GM20000 (cell line): ENCODE results near the gene C2CD4A.

Experiments used
- DNase-seq: peaks from one replicate; pipeline ENCODE4 v3.0.0; 2012; ENCODE audit warnings: low spot score
- TF ChIP-seq, protein P1 (sequence below): IDR thresholded peaks from 2 replicates; pipeline ENCODE4 v1.5.1; 2012; ENCODE audit warnings: mild to moderate bottlenecking, control low read depth; ENCODE audit errors: extremely low read depth, missing control alignments

The C2CD4A gene

DNA sequence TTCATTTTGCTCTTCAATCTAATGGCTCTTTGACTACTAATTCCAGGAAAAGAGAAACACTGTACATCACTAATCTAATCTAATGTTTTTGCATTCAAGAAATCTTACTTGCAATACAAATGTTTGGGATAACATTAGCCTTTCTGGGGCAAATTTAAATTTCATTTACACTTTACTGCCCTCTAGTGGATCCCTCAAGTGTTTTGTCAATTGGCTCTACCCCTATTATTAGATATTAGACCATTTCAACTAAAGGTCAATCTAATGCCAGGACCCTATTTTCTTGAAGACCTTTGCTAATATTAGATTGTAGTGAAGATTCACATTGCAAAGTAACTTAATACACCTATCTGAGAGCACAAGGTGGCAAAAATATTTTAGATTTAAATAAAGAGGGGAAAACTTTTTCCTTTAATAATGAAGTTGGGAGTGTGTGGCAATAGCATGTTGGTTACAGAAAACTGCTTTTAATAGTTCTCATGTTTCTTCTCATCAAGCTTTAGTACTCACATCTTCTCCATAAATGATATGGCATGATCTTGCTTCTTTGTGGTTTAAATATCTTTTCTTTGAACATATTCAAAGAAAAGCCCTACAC lies 5.0 kb downstream of the C2CD4A start:
- peak; percentile 50 for DNase-seq
- TF ChIP-seq, protein P1, sequence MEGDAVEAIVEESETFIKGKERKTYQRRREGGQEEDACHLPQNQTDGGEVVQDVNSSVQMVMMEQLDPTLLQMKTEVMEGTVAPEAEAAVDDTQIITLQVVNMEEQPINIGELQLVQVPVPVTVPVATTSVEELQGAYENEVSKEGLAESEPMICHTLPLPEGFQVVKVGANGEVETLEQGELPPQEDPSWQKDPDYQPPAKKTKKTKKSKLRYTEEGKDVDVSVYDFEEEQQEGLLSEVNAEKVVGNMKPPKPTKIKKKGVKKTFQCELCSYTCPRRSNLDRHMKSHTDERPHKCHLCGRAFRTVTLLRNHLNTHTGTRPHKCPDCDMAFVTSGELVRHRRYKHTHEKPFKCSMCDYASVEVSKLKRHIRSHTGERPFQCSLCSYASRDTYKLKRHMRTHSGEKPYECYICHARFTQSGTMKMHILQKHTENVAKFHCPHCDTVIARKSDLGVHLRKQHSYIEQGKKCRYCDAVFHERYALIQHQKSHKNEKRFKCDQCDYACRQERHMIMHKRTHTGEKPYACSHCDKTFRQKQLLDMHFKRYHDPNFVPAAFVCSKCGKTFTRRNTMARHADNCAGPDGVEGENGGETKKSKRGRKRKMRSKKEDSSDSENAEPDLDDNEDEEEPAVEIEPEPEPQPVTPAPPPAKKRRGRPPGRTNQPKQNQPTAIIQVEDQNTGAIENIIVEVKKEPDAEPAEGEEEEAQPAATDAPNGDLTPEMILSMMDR: peak; percentile 16

DNA sequence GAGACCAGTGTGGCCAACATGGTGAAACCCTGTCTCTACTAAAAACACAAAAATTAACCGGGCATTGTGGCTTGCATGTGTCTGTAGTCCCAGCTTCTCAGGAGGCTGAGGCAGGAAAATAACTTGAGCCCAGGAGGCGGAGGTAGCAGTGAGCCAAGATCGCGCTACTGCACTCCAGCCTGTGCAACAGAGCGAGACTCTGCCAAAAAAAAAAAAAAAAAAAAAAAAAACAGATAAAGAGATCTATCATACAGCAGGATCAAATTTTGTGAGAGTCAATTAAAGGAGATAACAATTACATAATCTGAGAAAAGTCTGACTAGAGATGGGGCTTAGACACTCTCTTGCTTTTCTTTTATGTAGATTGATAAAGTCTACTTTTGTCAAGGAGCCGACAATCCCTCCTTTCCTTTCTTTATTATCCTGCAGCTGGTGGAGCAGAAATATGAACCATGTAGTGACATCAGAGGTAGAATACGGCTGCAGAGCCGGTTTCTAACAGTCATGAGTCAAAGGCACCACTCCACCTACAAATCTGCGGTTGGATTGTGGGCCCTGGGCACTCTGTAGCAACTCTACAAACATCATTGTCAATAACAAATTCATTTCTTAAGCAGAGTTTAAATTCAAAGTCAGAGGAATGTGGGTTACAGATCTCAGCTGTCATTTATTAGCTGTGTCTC lies 9.0 kb downstream of the C2CD4A start:
- TF ChIP-seq, protein P1: no peak
- DNase-seq: no peak

DNA sequence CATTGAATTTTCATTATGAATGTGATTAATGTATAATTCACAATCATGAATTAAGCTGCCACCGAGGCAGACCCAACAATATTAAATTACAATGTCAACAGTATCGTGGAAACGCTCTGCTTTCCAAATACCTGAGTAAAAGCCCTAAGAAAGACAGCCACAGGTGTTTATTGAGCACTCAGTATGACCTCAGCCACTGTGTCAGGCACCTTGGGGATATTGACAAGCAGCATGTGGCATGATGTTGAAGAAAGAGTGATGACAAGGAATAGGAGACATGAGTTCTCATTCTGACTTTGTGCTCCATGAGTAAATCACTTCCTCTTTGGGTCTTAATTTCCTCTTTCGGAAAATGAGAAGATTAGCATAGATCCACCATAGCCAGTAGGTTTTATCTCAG lies 12.8 kb downstream of the C2CD4A start:
- DNase-seq: no peak
- TF ChIP-seq, protein P1: no peak

DNA sequence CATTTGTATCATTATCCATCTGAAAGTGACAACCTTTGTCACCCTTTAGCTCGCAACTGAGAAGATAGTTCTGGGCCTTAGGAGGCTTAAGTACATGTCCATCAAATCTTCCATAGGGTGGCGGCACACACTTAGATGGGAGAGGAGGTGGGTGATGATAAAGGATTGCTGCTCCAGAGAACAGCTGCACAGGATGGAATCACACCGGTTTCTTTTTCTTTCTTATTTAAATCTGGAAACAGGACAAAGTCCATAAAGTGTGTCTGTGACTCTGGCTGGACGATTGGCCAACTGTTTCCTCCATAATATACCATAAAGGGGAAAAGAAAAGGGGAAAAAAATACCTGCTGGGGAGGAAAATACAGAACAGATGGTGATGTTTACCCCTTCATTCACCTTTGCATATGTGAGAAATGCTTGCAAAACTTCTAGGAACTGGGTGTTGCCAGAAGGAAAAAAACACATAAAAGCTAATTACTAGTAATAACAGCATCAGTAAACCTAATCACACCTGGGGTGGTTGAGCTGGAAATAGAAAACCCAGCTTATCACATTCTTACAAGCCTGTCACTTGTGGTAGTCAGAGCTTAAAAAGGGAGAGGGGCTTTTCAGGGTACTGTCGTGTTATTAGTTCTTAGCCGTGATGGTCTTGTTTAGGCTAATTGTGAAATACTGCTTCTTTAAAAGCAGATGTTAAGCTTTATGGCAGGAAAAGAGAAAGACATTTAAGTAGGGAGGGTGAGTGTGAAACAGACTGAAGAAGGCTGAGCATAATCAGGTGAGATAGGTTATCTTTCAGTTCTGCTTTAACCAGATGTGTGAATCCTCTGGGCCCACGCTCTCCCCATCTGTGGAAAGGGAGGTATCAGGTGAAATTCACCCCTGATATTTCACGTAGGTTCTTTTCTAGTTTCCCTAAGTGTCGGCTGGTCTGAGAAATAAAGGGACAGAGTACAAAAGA lies 16.7 kb downstream of the C2CD4A start:
- TF ChIP-seq, protein P1: no peak
- no peak for DNase-seq

DNA sequence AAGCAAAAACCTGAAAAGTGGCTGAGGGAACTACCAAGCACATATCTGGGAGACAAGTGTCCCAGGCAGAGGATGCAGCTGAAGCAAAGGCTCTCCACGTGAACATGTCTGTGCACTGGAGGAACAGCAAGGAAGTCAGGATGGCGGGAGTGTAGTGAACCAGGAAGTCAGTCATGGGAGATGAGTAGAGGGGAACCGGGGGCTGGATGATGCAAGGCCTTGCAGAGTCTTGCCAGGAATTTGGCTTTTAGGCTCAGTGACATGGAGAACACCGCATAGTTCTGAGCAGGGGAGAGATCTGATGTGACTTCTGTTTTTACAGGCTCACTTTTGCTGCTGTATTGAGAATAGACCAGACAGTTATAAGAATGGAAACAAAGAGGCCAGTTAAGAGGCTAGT lies 19.0 kb downstream of the C2CD4A start:
- no peak for DNase-seq

DNA sequence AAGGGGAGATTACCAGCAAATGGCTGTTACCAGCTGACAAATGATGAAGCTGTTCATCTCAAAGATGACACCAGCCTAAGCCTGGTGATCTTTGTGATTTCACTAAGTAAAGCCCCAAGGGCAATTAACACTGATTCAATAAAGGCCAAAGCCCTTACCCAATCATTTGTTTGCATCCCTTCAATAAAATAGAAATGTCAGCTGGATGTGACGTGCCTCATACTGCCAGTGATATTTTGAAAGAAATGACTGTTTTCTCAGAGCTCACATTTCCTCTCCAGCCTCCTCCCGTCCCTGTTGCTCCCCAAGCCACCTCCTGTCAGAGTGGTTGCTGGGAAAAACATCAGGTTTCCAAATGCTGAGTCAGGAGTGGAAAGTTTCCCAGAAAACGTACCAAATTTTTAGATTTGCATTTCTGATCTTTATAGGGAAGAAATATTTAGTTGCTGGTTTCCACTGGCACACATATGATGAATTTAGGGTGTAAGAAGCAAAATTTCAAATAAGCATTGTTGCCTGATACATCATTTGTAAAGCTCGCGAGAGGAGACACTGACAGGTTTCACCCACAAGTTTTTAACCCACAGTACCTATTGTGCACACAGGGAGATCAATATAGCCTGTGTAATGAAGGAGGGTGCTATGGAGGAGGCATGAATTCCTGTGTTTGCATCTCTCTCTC lies 21.0 kb downstream of the C2CD4A start:
- no peak for DNase-seq
- TF ChIP-seq, protein P1: no peak

More for the DNA sequence above, 19.0 kb downstream of the C2CD4A start:
- TF ChIP-seq, protein P1: no peak

DNA sequence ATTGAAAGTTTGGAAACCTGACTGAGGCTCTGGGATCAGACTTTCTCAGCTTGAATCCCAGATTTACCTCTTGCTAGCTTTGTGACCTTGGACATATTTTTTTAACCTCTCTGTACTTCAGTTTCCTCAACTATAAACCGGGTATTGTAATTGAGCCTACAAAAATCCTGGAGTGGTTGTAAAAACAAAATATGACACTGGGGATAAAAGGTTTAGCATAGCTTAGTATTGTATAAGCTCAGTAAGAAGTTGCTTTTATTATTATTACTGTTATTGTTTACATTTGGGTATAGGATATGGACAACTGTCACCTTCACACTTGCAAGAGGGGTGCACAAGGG lies 21.5 kb downstream of the C2CD4A start:
- no peak for DNase-seq
- TF ChIP-seq, protein P1: no peak
